ENCODE data around the gene PALLD.

Gene PALLD

GRCh38 chr4:168651374-168651773 is 154.5 kb downstream of the PALLD start:
- Mint-ChIP-seq H3K27me3 (peaks cover 32% of the 10 kb centered on the region), H3K9me3 (no peaks in the 10 kb centered on the region), H3K4me1 (ENCODE audit: low read depth) (peaks cover 7% of the 10 kb centered on the region), H3K4me3 (no peak overlapping the region), H3K27ac (no peak overlapping the region), H3K36me3 (ENCODE audit: low read depth) (no peaks in the 10 kb centered on the region)
- DNase-seq: no peak

DNA sequence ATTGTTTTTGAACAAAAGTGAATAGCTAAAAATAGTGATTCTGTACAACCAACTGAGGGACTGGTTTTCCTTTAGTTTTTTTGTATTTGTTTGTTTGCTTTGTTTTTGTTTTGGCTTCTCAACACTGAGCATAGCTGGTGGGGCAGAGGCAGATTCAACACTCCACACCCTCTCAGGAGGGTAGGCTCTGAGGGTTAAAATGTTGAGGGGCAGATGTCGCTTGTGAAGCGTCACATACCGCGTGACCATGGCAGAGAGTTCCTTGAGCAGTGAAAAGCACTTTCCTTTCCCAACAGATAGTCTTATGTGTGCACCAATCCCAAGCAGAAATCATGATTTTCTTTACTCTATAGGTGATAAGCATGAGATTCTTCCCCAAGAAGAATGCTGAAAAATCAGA is 155.0 kb downstream of the PALLD start:
- no peak overlapping the region for H3K27ac Mint-ChIP-seq
- H3K27me3 Mint-ChIP-seq: peaks cover 31% of the 10 kb centered on the region
- H3K4me1 Mint-ChIP-seq (ENCODE audit: low read depth): peaks cover 7% of the 10 kb centered on the region
- no peak overlapping the region for H3K4me3 Mint-ChIP-seq
- H3K9me3 Mint-ChIP-seq: no peaks in the 10 kb centered on the region
- H3K36me3 Mint-ChIP-seq (ENCODE audit: low read depth): no peaks in the 10 kb centered on the region
- DNase-seq: no peak

GRCh38 chr4:168652755-168653154 is 155.9 kb downstream of the PALLD start:
- H3K9me3 Mint-ChIP-seq: no peaks in the 10 kb centered on the region

GRCh38 chr4:168654104-168654847 is 157.4 kb downstream of the PALLD start:
- no peak overlapping the region for H3K27ac Mint-ChIP-seq
- H3K36me3 Mint-ChIP-seq (ENCODE audit: low read depth): no peaks in the 10 kb centered on the region
- H3K4me3 Mint-ChIP-seq: no peak overlapping the region
- no peaks in the 10 kb centered on the region for H3K9me3 Mint-ChIP-seq
- H3K4me1 Mint-ChIP-seq (ENCODE audit: low read depth): peaks cover 7% of the 10 kb centered on the region
- DNase-seq: no peak
- peaks cover 38% of the 10 kb centered on the region for H3K27me3 Mint-ChIP-seq

More at GRCh38 chr4:168652755-168653154, 155.9 kb downstream of the PALLD start:
- Mint-ChIP-seq H3K27me3 (peaks cover 35% of the 10 kb centered on the region), H3K4me3 (no peak overlapping the region), H3K4me1 (ENCODE audit: low read depth) (peaks cover 7% of the 10 kb centered on the region), H3K27ac (no peak overlapping the region), H3K36me3 (ENCODE audit: low read depth) (no peaks in the 10 kb centered on the region)
- no peak for DNase-seq

DNA sequence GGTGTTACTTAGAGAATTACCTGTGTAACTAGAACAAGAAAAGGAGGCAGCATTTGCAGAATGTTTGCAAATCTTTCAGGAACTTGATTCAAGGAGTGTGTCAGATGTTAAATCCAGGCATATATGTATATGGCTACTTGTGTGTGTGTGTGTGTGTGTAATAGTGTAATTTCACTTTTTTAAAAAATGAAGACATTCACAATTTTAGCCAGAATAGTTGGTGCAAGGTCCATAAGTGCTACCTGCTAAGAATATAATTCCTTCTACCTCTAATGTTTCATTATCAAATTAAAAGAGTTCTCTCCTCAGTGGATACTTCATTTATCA is 158.0 kb downstream of the PALLD start:
- no peak overlapping the region for H3K27ac Mint-ChIP-seq
- H3K36me3 Mint-ChIP-seq (ENCODE audit: low read depth): no peaks in the 10 kb centered on the region
- no peak for DNase-seq
- no peaks in the 10 kb centered on the region for H3K9me3 Mint-ChIP-seq
- H3K4me3 Mint-ChIP-seq: no peak overlapping the region
- H3K4me1 Mint-ChIP-seq (ENCODE audit: low read depth): peaks cover 7% of the 10 kb centered on the region
- peaks cover 38% of the 10 kb centered on the region for H3K27me3 Mint-ChIP-seq

DNA sequence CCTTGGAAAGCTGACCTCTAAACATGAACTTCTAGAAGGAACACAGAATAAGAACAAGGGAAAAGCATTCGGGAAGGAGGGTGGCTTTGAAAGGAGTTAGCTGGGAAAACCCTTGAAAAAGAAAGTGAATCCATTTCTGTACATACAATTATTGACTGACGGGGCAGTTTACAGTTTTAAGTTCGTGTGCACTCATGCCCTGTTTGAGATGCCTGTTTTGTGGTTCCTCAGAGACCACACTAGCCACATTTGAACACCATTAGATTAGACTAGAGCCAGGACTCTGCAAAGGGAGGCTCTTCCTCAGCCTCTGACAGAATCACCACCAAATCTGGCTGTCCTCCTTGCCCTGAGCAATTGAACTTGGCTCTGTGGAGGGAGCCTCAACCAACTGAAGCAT is 158.3 kb downstream of the PALLD start:
- Mint-ChIP-seq H3K27me3 (peaks cover 38% of the 10 kb centered on the region), H3K4me3 (no peak overlapping the region), H3K36me3 (ENCODE audit: low read depth) (no peaks in the 10 kb centered on the region), H3K27ac (no peak overlapping the region), H3K9me3 (no peaks in the 10 kb centered on the region), H3K4me1 (ENCODE audit: low read depth) (peaks cover 7% of the 10 kb centered on the region)
- no peak for DNase-seq

- no peak overlapping the region for H3K4me3 Mint-ChIP-seq
- no peak for DNase-seq
- H3K27me3 Mint-ChIP-seq: peaks cover 35% of the 10 kb centered on the region
- H3K27ac Mint-ChIP-seq: no peak overlapping the region
- peaks cover 7% of the 10 kb centered on the region for H3K4me1 Mint-ChIP-seq (ENCODE audit: low read depth)
- no peaks in the 10 kb centered on the region for H3K36me3 Mint-ChIP-seq (ENCODE audit: low read depth)
- H3K9me3 Mint-ChIP-seq: no peaks in the 10 kb centered on the region
Measured at GRCh38 chr4:168656055-168656660, 159.3 kb downstream of the PALLD start.

GRCh38 chr4:168656946-168657473 is 160.2 kb downstream of the PALLD start:
- H3K4me3 Mint-ChIP-seq: no peak overlapping the region
- peaks cover 7% of the 10 kb centered on the region for H3K4me1 Mint-ChIP-seq (ENCODE audit: low read depth)
- H3K9me3 Mint-ChIP-seq: no peaks in the 10 kb centered on the region
- H3K36me3 Mint-ChIP-seq (ENCODE audit: low read depth): no peaks in the 10 kb centered on the region
- no peak overlapping the region for H3K27ac Mint-ChIP-seq
- no peak for DNase-seq
- H3K27me3 Mint-ChIP-seq: peaks cover 29% of the 10 kb centered on the region

GRCh38 chr4:168658751-168659150 is 161.9 kb downstream of the PALLD start:
- DNase-seq: no peak
- Mint-ChIP-seq H3K27ac (no peak overlapping the region), H3K36me3 (ENCODE audit: low read depth) (no peaks in the 10 kb centered on the region), H3K27me3 (peaks cover 28% of the 10 kb centered on the region), H3K4me1 (ENCODE audit: low read depth) (peaks cover 7% of the 10 kb centered on the region), H3K9me3 (no peaks in the 10 kb centered on the region), H3K4me3 (no peak overlapping the region)

DNA sequence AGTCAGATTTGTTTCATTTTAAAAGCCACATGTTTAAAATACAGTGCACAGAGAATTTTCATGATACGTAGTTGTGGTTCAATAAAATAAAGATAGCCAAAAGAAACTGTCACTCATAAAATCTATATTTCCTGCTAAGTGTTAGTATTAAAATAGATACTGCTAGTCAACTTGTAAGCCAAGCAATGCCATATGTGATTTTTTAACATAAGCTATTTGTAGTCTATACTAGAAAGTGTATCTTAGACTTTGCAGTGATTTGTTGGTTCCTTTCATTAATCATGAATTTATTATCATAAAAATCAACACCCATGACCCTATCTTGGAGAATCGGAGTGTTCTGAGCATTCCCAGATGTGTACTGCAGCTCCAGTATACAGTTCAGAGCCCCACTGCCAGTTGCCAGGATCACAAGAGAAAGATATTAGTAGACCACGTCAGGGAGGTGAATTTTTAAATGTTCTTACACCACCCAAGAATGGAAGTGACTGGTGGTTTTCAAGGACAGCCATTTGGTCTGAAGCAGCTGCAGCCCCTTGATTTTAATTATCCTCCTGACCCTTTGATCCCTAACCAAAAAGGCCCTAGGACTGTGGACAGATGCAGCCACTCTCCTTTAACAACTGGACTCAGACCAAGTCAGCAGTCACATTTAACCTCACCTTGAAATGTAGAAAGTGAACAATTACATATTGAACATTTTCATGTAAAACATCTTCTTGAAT is 163.1 kb downstream of the PALLD start:
- Mint-ChIP-seq H3K4me3 (no peak overlapping the region), H3K4me1 (ENCODE audit: low read depth) (peaks cover 7% of the 10 kb centered on the region), H3K36me3 (ENCODE audit: low read depth) (no peaks in the 10 kb centered on the region), H3K9me3 (no peaks in the 10 kb centered on the region), H3K27ac (no peak overlapping the region), H3K27me3 (peaks cover 27% of the 10 kb centered on the region)
- DNase-seq: no peak

GRCh38 chr4:168662297-168662984 is 165.6 kb downstream of the PALLD start:
- no peak overlapping the region for H3K4me3 Mint-ChIP-seq
- peaks cover 16% of the 10 kb centered on the region for H3K27me3 Mint-ChIP-seq
- H3K9me3 Mint-ChIP-seq: no peaks in the 10 kb centered on the region
- H3K36me3 Mint-ChIP-seq (ENCODE audit: low read depth): no peaks in the 10 kb centered on the region
- no peaks in the 10 kb centered on the region for H3K4me1 Mint-ChIP-seq (ENCODE audit: low read depth)
- no peak overlapping the region for H3K27ac Mint-ChIP-seq
- DNase-seq: no peak

GRCh38 chr4:168664242-168664891 is 167.5 kb downstream of the PALLD start:
- no peak for DNase-seq
- no peak overlapping the region for H3K4me3 Mint-ChIP-seq
- H3K27ac Mint-ChIP-seq: no peak overlapping the region
- no peaks in the 10 kb centered on the region for H3K9me3 Mint-ChIP-seq
- H3K27me3 Mint-ChIP-seq: peaks cover 9% of the 10 kb centered on the region
- no peaks in the 10 kb centered on the region for H3K36me3 Mint-ChIP-seq (ENCODE audit: low read depth)
- no peaks in the 10 kb centered on the region for H3K4me1 Mint-ChIP-seq (ENCODE audit: low read depth)

DNA sequence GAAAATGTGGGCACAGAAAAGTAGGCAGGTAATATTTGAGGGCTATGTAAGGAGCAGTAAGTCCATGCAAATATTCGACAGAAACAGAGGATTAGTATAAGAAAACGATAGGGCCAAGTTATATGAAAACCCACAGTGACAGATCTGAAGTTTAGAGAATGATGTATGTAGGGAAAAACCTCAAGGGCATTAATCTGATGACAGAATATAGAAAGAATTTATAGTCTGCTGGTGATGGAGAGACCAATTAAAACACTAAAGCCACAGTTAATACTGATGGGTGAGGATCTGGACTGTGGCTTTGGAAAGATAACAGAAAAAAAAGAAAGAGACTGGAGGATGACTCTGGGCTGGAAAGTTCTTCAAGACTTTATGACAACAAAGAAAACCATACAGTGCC is 169.7 kb downstream of the PALLD start:
- no peak for DNase-seq
- H3K9me3 Mint-ChIP-seq: no peaks in the 10 kb centered on the region
- no peaks in the 10 kb centered on the region for H3K36me3 Mint-ChIP-seq (ENCODE audit: low read depth)
- H3K27ac Mint-ChIP-seq: no peak overlapping the region
- H3K27me3 Mint-ChIP-seq: peaks cover 9% of the 10 kb centered on the region
- H3K4me1 Mint-ChIP-seq (ENCODE audit: low read depth): no peaks in the 10 kb centered on the region
- H3K4me3 Mint-ChIP-seq: no peak overlapping the region

- H3K4me3 Mint-ChIP-seq: no peak overlapping the region
- H3K27me3 Mint-ChIP-seq: peaks cover 9% of the 10 kb centered on the region
- DNase-seq: no peak
- H3K27ac Mint-ChIP-seq: no peak overlapping the region
- H3K4me1 Mint-ChIP-seq (ENCODE audit: low read depth): no peaks in the 10 kb centered on the region
- no peaks in the 10 kb centered on the region for H3K36me3 Mint-ChIP-seq (ENCODE audit: low read depth)
- H3K9me3 Mint-ChIP-seq: no peaks in the 10 kb centered on the region
Measured at GRCh38 chr4:168667376-168667775, 170.5 kb downstream of the PALLD start.
